Testis (tissue), 2 donors: Measurements from ENCODE around the gene DNAJB6.

Experiments used
- POLR2A ChIP-seq: fragments of 450-650 bp; IDR thresholded peaks from one replicate; pipeline ENCODE4 v1.6.1; 2017; ENCODE audit warnings: antibody characterized with exemption, mild to moderate bottlenecking, moderate library complexity
- TF ChIP-seq, protein P1 (sequence below), 3 experiments: fragments of 450-650 bp in 2 of 3; fragments of 200-600 bp in 1 of 3; sonication (generic) in 1 of 3; IDR thresholded peaks; one replicate each; pipeline ENCODE4 v1.5.1; 2016 to 2019; ENCODE audit warnings: antibody characterized with exemption in 3 of 3, mild to moderate bottlenecking in 2 of 3, moderate library complexity in 1 of 3

- TF ChIP-seq, protein P1, sequence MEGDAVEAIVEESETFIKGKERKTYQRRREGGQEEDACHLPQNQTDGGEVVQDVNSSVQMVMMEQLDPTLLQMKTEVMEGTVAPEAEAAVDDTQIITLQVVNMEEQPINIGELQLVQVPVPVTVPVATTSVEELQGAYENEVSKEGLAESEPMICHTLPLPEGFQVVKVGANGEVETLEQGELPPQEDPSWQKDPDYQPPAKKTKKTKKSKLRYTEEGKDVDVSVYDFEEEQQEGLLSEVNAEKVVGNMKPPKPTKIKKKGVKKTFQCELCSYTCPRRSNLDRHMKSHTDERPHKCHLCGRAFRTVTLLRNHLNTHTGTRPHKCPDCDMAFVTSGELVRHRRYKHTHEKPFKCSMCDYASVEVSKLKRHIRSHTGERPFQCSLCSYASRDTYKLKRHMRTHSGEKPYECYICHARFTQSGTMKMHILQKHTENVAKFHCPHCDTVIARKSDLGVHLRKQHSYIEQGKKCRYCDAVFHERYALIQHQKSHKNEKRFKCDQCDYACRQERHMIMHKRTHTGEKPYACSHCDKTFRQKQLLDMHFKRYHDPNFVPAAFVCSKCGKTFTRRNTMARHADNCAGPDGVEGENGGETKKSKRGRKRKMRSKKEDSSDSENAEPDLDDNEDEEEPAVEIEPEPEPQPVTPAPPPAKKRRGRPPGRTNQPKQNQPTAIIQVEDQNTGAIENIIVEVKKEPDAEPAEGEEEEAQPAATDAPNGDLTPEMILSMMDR (IDR thresholded peaks at IDR 0.05) = no peak
- no peak for TF ChIP-seq POLR2A
These were observed 43.6 kb downstream of the DNAJB6 start for GRCh38 chr7:157380416-157380815.
